ENCODE measurements around the gene DDX3X. TPM values are rescaled to one million over a fixed set of nuclear protein-coding genes. Genes with fewer than 3 reads are reported as not detected.

The DDX3X gene
- total and polyA plus RNA-seq, 10 of the 15 experiments (the other 5 are each of a cell fraction or from before 2014, with no cell fraction given), result 52.0 to 283 (median 172) TPM

DNA sequence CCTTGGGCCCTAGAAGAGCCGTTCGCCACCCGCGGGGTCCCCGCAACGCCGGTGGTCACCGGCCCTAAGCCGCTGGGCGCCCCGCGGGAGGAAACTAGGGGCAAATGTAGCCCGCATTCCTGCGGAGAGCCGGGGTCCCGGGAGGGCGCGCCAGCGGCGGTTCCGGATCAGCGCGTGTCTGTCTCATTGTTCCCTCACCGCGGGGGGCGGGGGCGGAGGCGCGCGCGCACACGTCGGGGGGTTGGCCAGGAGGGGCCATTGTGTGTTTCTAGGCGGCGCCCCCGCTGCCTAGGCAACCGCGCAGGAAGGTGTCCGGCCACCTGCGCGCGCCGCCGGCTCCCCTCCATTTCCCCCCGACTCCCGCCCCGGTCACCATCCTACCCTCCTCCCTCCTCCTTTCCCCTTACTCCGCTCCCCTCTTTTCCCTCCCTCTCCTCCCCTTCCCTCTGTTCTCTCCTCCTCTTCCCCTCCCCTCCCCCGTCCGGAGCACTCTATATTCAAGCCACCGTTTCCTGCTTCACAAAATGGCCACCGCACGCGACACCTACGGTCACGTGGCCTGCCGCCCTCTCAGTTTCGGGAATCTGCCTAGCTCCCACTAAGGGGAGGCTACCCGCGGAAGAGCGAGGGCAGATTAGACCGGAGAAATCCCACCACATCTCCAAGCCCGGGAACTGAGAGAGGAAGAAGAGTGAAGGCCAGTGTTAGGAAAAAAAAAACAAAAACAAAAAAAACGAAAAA lies 789 bp upstream of the DDX3X start (continued):
- TF ChIP-seq SREBF2 (IDR thresholded peaks at IDR 0.05; ENCODE audit: low read length) (no peak), KDM1A (IDR thresholded peaks at IDR 0.05; ENCODE audit: borderline replicate concordance) (no peak), ETV6 (conservative IDR thresholded peaks at IDR 0.05 in 1 of 2, IDR thresholded peaks at IDR 0.05 in 1 of 2; ENCODE audit: borderline replicate concordance in 1 of 2, low read depth in 1 of 2) (no peak), ZNF274 (IDR thresholded peaks at IDR 0.05; ENCODE audit: insufficient read depth, insufficient read length) (no peak), POLR2AphosphoS2 (IDR thresholded peaks at IDR 0.05; ENCODE audit: low read depth, low read length) (no peak), BCL11A (IDR thresholded peaks at IDR 0.05; ENCODE audit: low read depth, low read length) (no peak), ZBED1 (IDR thresholded peaks at IDR 0.05; ENCODE audit: borderline replicate concordance) (no peak), BHLHE40 (IDR thresholded peaks at IDR 0.05; ENCODE audit: borderline replicate concordance in 1 of 2, low read depth in 2 of 2, low read length in 1 of 2) (peak; percentile 99 to 100), CBX5 (IDR thresholded peaks at IDR 0.05; ENCODE audit: low read depth) (no peak), TARDBP (IDR thresholded peaks at IDR 0.05; ENCODE audit: borderline replicate concordance) (0 out of 2 replicates have a peak, but pooled peaks have one; percentile 37), SMC3 (IDR thresholded peaks at IDR 0.05; ENCODE audit: borderline replicate concordance, low read length) (no peak), PAX5 (IDR thresholded peaks at IDR 0.05; ENCODE audit: borderline replicate concordance, low read depth, low read length) (peak; percentile 87; the same call in 1 of the 2 replicates), NBN (IDR thresholded peaks at IDR 0.05) (peak; percentile 99), KLF5 (IDR thresholded peaks at IDR 0.05; ENCODE audit: partially characterized antibody) (peak; percentile 25), CHD1 (IDR thresholded peaks at IDR 0.05; ENCODE audit: low read depth, low read length) (peak; percentile 93), MEF2B (IDR thresholded peaks at IDR 0.05; ENCODE audit: partially characterized antibody, poor library complexity, severe bottlenecking) (no peak), WRNIP1 (IDR thresholded peaks at IDR 0.05; ENCODE audit: borderline replicate concordance, low read depth, low read length) (no peak), EGR1 (IDR thresholded peaks at IDR 0.05; ENCODE audit: borderline replicate concordance in 1 of 2, low read depth in 2 of 2, low read length in 2 of 2) (peak in 1 of 2 experiments; percentile 92; a peak in 2 of 3 replicates), ZNF384 (IDR thresholded peaks at IDR 0.05; ENCODE audit: borderline replicate concordance, low read depth, low read length) (no peak), LARP7 (IDR thresholded peaks at IDR 0.05) (peak; percentile 40), ZNF207 (IDR thresholded peaks at IDR 0.05; ENCODE audit: borderline replicate concordance) (peak; percentile 80; the same call in 1 of the 2 replicates), SMARCA5 (IDR thresholded peaks at IDR 0.05) (0 out of 2 replicates have a peak, but pooled peaks have one; percentile 62)
- TF ChIP-seq, protein P1, sequence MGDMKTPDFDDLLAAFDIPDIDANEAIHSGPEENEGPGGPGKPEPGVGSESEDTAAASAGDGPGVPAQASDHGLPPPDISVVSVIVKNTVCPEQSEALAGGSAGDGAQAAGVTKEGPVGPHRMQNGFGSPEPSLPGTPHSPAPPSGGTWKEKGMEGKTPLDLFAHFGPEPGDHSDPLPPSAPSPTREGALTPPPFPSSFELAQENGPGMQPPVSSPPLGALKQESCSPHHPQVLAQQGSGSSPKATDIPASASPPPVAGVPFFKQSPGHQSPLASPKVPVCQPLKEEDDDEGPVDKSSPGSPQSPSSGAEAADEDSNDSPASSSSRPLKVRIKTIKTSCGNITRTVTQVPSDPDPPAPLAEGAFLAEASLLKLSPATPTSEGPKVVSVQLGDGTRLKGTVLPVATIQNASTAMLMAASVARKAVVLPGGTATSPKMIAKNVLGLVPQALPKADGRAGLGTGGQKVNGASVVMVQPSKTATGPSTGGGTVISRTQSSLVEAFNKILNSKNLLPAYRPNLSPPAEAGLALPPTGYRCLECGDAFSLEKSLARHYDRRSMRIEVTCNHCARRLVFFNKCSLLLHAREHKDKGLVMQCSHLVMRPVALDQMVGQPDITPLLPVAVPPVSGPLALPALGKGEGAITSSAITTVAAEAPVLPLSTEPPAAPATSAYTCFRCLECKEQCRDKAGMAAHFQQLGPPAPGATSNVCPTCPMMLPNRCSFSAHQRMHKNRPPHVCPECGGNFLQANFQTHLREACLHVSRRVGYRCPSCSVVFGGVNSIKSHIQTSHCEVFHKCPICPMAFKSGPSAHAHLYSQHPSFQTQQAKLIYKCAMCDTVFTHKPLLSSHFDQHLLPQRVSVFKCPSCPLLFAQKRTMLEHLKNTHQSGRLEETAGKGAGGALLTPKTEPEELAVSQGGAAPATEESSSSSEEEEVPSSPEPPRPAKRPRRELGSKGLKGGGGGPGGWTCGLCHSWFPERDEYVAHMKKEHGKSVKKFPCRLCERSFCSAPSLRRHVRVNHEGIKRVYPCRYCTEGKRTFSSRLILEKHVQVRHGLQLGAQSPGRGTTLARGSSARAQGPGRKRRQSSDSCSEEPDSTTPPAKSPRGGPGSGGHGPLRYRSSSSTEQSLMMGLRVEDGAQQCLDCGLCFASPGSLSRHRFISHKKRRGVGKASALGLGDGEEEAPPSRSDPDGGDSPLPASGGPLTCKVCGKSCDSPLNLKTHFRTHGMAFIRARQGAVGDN (IDR thresholded peaks at IDR 0.05), result no peak
- TF ChIP-seq, protein P2, sequence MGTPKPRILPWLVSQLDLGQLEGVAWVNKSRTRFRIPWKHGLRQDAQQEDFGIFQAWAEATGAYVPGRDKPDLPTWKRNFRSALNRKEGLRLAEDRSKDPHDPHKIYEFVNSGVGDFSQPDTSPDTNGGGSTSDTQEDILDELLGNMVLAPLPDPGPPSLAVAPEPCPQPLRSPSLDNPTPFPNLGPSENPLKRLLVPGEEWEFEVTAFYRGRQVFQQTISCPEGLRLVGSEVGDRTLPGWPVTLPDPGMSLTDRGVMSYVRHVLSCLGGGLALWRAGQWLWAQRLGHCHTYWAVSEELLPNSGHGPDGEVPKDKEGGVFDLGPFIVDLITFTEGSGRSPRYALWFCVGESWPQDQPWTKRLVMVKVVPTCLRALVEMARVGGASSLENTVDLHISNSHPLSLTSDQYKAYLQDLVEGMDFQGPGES (IDR thresholded peaks at IDR 0.05), result no peak

Data from GM12878 (cell line).